Stimulated activated CD4-positive, alpha-beta T cell treated with anti-CD3 and anti-CD28 coated beads, Interleukin-1b, Interleukin-23, amount 100 ng/mL, for 48 hours (primary cell): ENCODE data around the gene NCAM1.

Source experiments
- DNase-seq: peaks from one replicate; pipeline ENCODE4 v3.0.0-alpha.2; 2020

Gene NCAM1

GRCh38 chr11:113322158-113322557 lies 360.9 kb downstream of the NCAM1 start:
- DNase-seq: no peak

DNA sequence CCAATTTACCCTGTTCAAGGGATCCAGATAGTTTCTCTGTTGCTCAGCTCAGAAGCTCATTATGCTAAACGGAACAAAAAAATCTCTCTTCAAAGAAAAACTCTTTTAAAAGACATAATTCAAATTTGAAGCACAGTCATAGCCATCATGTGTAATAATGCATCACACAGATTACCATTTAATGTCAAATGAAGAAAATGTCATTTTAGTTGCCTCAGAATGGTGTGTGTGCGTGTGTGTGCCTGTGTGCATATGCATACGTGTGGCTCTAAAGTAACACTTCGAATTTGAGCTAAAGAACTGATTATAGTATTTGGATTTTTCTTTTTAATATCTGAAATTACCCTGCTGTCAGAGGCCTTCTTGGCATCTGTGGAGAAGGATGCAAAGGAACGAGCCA lies 363.0 kb downstream of the NCAM1 start:
- DNase-seq: no peak
